T-helper 1 cell treated with Interleukin-12 subunit alpha and Interleukin-12 subunit beta and Interleukin-4 antibody, amounts not matched to agents 30 μg/mL and 1 μg/mL, for 36 hours (primary cell): Measurements from ENCODE around the gene KRT7.

ENCODE experiments used
- H3K27ac Mint-ChIP-seq: one replicate; pipeline ENCODE4 v1.8.0; 2021; ENCODE audit warnings: mild to moderate bottlenecking, mixed read lengths
- H3K27me3 Mint-ChIP-seq: one replicate; pipeline ENCODE4 v1.8.0; 2021; ENCODE audit warnings: low read depth, mixed read lengths
- H3K36me3 Mint-ChIP-seq: one replicate; pipeline ENCODE4 v1.8.0; 2021; ENCODE audit warnings: low read depth, mixed read lengths
- H3K4me1 Mint-ChIP-seq: one replicate; pipeline ENCODE4 v1.8.0; 2021; ENCODE audit warnings: low read depth, mixed read lengths
- H3K4me3 Mint-ChIP-seq: one replicate; pipeline ENCODE4 v1.8.0; 2021; ENCODE audit warnings: mild to moderate bottlenecking, moderate library complexity, mixed read lengths
- H3K9me3 Mint-ChIP-seq: one replicate; pipeline ENCODE4 v1.8.0; 2021; ENCODE audit warnings: mixed read lengths

The KRT7 gene

GRCh38 chr12:52213564-52214420 lies 19.3 kb upstream of the KRT7 start:
- peaks cover 7% of the 10 kb centered on the region for H3K4me1 Mint-ChIP-seq
- H3K9me3 Mint-ChIP-seq, result no peaks in the 10 kb centered on the region
- H3K36me3 Mint-ChIP-seq, result no peaks in the 10 kb centered on the region
- H3K27me3 Mint-ChIP-seq, result peaks cover 16% of the 10 kb centered on the region
- no peak overlapping the region for H3K27ac Mint-ChIP-seq
- H3K4me3 Mint-ChIP-seq, result no peak overlapping the region

- H3K36me3 Mint-ChIP-seq, result no peaks in the 10 kb centered on the region
- H3K9me3 Mint-ChIP-seq, result no peaks in the 10 kb centered on the region
- no peak overlapping the region for H3K4me3 Mint-ChIP-seq
- H3K27me3 Mint-ChIP-seq, result peaks cover 22% of the 10 kb centered on the region
- H3K4me1 Mint-ChIP-seq, result peaks cover 7% of the 10 kb centered on the region
- no peak overlapping the region for H3K27ac Mint-ChIP-seq
Measured at GRCh38 chr12:52214421-52214802, 18.6 kb upstream of the KRT7 start.

- peaks cover 7% of the 10 kb centered on the region for H3K4me1 Mint-ChIP-seq
- H3K27me3 Mint-ChIP-seq, result peaks cover 30% of the 10 kb centered on the region
- no peak overlapping the region for H3K4me3 Mint-ChIP-seq
- H3K36me3 Mint-ChIP-seq, result no peaks in the 10 kb centered on the region
- no peak overlapping the region for H3K27ac Mint-ChIP-seq
- no peaks in the 10 kb centered on the region for H3K9me3 Mint-ChIP-seq
Measured at GRCh38 chr12:52215587-52216031, 17.4 kb upstream of the KRT7 start.

- Mint-ChIP-seq H3K27ac (no peak overlapping the region), H3K27me3 (peaks cover 33% of the 10 kb centered on the region), H3K36me3 (no peaks in the 10 kb centered on the region), H3K4me3 (no peak overlapping the region), H3K9me3 (no peaks in the 10 kb centered on the region), H3K4me1 (peaks cover 7% of the 10 kb centered on the region)
Measured at GRCh38 chr12:52216100-52216499, 16.9 kb upstream of the KRT7 start.

GRCh38 chr12:52216807-52217206 lies 16.2 kb upstream of the KRT7 start:
- H3K4me3 Mint-ChIP-seq, result no peak overlapping the region
- H3K27me3 Mint-ChIP-seq, result peaks cover 37% of the 10 kb centered on the region
- H3K9me3 Mint-ChIP-seq, result no peaks in the 10 kb centered on the region
- H3K4me1 Mint-ChIP-seq, result peaks cover 11% of the 10 kb centered on the region
- no peak overlapping the region for H3K27ac Mint-ChIP-seq
- H3K36me3 Mint-ChIP-seq, result no peaks in the 10 kb centered on the region

GRCh38 chr12:52217223-52217622 lies 15.8 kb upstream of the KRT7 start:
- Mint-ChIP-seq H3K27me3 (peaks cover 37% of the 10 kb centered on the region), H3K36me3 (no peaks in the 10 kb centered on the region), H3K4me3 (no peak overlapping the region), H3K4me1 (peaks cover 11% of the 10 kb centered on the region), H3K27ac (no peak overlapping the region), H3K9me3 (no peaks in the 10 kb centered on the region)

GRCh38 chr12:52218001-52218400 lies 15.0 kb upstream of the KRT7 start:
- H3K27ac Mint-ChIP-seq, result no peak overlapping the region
- no peaks in the 10 kb centered on the region for H3K9me3 Mint-ChIP-seq
- H3K4me3 Mint-ChIP-seq, result no peak overlapping the region
- H3K27me3 Mint-ChIP-seq, result peaks cover 37% of the 10 kb centered on the region
- no peaks in the 10 kb centered on the region for H3K36me3 Mint-ChIP-seq
- peaks cover 11% of the 10 kb centered on the region for H3K4me1 Mint-ChIP-seq

- Mint-ChIP-seq H3K27me3 (peaks cover 49% of the 10 kb centered on the region), H3K9me3 (no peaks in the 10 kb centered on the region), H3K27ac (no peak overlapping the region), H3K4me1 (peaks cover 8% of the 10 kb centered on the region), H3K4me3 (no peak overlapping the region), H3K36me3 (no peaks in the 10 kb centered on the region)
Measured at GRCh38 chr12:52220477-52220876, 12.6 kb upstream of the KRT7 start.

GRCh38 chr12:52221070-52221781 lies 11.8 kb upstream of the KRT7 start:
- Mint-ChIP-seq H3K4me3 (no peak overlapping the region), H3K4me1 (peaks cover 8% of the 10 kb centered on the region), H3K27ac (no peak overlapping the region), H3K27me3 (peaks cover 53% of the 10 kb centered on the region), H3K9me3 (no peaks in the 10 kb centered on the region), H3K36me3 (no peaks in the 10 kb centered on the region)

GRCh38 chr12:52221912-52222457 lies 11.1 kb upstream of the KRT7 start:
- no peak overlapping the region for H3K27ac Mint-ChIP-seq
- H3K9me3 Mint-ChIP-seq, result no peaks in the 10 kb centered on the region
- H3K36me3 Mint-ChIP-seq, result no peaks in the 10 kb centered on the region
- peaks cover 8% of the 10 kb centered on the region for H3K4me1 Mint-ChIP-seq
- H3K27me3 Mint-ChIP-seq, result peaks cover 60% of the 10 kb centered on the region
- H3K4me3 Mint-ChIP-seq, result no peak overlapping the region

GRCh38 chr12:52222692-52223091 lies 10.4 kb upstream of the KRT7 start:
- H3K9me3 Mint-ChIP-seq, result no peaks in the 10 kb centered on the region
- H3K4me3 Mint-ChIP-seq, result no peak overlapping the region
- no peaks in the 10 kb centered on the region for H3K36me3 Mint-ChIP-seq
- H3K27me3 Mint-ChIP-seq, result peaks cover 66% of the 10 kb centered on the region
- H3K4me1 Mint-ChIP-seq, result peaks cover 8% of the 10 kb centered on the region
- no peak overlapping the region for H3K27ac Mint-ChIP-seq

- no peaks in the 10 kb centered on the region for H3K36me3 Mint-ChIP-seq
- peaks cover 8% of the 10 kb centered on the region for H3K4me1 Mint-ChIP-seq
- no peak overlapping the region for H3K4me3 Mint-ChIP-seq
- no peak overlapping the region for H3K27ac Mint-ChIP-seq
- H3K27me3 Mint-ChIP-seq, result peaks cover 74% of the 10 kb centered on the region
- no peaks in the 10 kb centered on the region for H3K9me3 Mint-ChIP-seq
Measured at GRCh38 chr12:52223406-52224039, 9.5 kb upstream of the KRT7 start.

- Mint-ChIP-seq H3K36me3 (no peaks in the 10 kb centered on the region), H3K4me1 (peaks cover 8% of the 10 kb centered on the region), H3K27ac (no peak overlapping the region), H3K9me3 (no peaks in the 10 kb centered on the region), H3K4me3 (no peak overlapping the region), H3K27me3 (peaks cover 75% of the 10 kb centered on the region)
Measured at GRCh38 chr12:52224151-52224550, 8.9 kb upstream of the KRT7 start.

- H3K27me3 Mint-ChIP-seq, result peaks cover 74% of the 10 kb centered on the region
- H3K9me3 Mint-ChIP-seq, result no peaks in the 10 kb centered on the region
- H3K4me3 Mint-ChIP-seq, result no peak overlapping the region
Measured at GRCh38 chr12:52225752-52226151, 7.3 kb upstream of the KRT7 start.

More at GRCh38 chr12:52225752-52226151, 7.3 kb upstream of the KRT7 start:
- Mint-ChIP-seq H3K36me3 (no peaks in the 10 kb centered on the region), H3K27ac (no peak overlapping the region), H3K4me1 (peaks cover 8% of the 10 kb centered on the region)
